K562 (cell line): Measurements from ENCODE around the gene SKIL. TPM values are rescaled to one million over a fixed set of nuclear protein-coding genes. Genes with fewer than 3 reads are reported as not detected.

ENCODE experiments used
- GABPB1 ChIP-seq: sonication (generic); formaldehyde crosslinking; IDR thresholded peaks from 2 replicates; pipeline ENCODE4 v1.8.0; 2022; ENCODE audit warnings: mild to moderate bottlenecking, missing genetic modification reagents
- HNRNPL ChIP-seq: fragments of 200-400 bp; formaldehyde crosslinking; IDR thresholded peaks from 2 replicates; pipeline ENCODE4 v1.6.1; 2017; ENCODE audit warnings: low read depth, mild to moderate bottlenecking, low read length
- SOX6 ChIP-seq: fragments of 450-650 bp; IDR thresholded peaks from 2 replicates; pipeline ENCODE4 v1.6.1; 2014; ENCODE audit warnings: mild to moderate bottlenecking
- TEAD4 ChIP-seq, 2 experiments: sonication (generic) in 1 of 2; formaldehyde crosslinking in 1 of 2; IDR thresholded peaks; 2 replicates each; pipeline versions ENCODE4 v1.6.1 to v1.8.0; 2012 to 2022; ENCODE audit warnings: borderline replicate concordance in 1 of 2, inconsistent platforms in 1 of 2, low read length in 1 of 2, mild to moderate bottlenecking in 1 of 2, missing genetic modification reagents in 1 of 2
- YY1 ChIP-seq, 3 experiments: IDR thresholded peaks; 2 replicates each; pipeline ENCODE4 v1.6.1; 2011; ENCODE audit warnings: low read length in 2 of 3, mild to moderate bottlenecking in 2 of 3, moderate library complexity in 2 of 3, borderline replicate concordance in 1 of 3, control low read depth in 1 of 3, low read depth in 1 of 3; ENCODE audit not compliant: insufficient read depth in 3 of 3, insufficient replicate concordance in 2 of 3, control insufficient read depth in 1 of 3, insufficient read length in 1 of 3; ENCODE audit errors: extremely low read depth in 1 of 3
- polyA plus RNA-seq, 8 experiments: library from polyadenylated mRNA; depleted of rRNA in 4 of 8; stranded (reverse) in 5 of 8; unstranded in 3 of 8; fragments of >200 nt; fragmentation: Nextera tagmentation in 2 of 8; fragmentation: Illumina TruSeq in 1 of 8; extraction: Ambion mirVana in 2 of 8; extraction: Trizol in 1 of 8; gene quantifications; 2 replicates each; pipeline versions ENCODE4 v1.2.1 to v1.2.3, GENCODE V29; 2011 to 2014; ENCODE audit warnings: inconsistent platforms in 1 of 8, missing spikeins in 1 of 8
- total RNA-seq, 7 experiments: library from RNA; depleted of rRNA in 6 of 7; stranded (reverse); fragments of >200 nt in 6 of 7; fragmentation: Illumina TruSeq in 2 of 7; extraction: Trizol in 2 of 7; gene quantifications; 2 replicates each; pipeline versions ENCODE4 v1.2.1 to v1.2.3, GENCODE V29; 2011 to 2021; ENCODE audit warnings: low replicate concordance in 1 of 7
- TF ChIP-seq, protein P1 (sequence below): fragments of 450-650 bp; IDR thresholded peaks from 2 replicates; pipeline ENCODE4 v1.6.1; 2016; ENCODE audit warnings: mild to moderate bottlenecking, moderate library complexity

The SKIL gene
- total and polyA plus RNA-seq, 9 of the 15 experiments (the other 6 are each of a cell fraction or from before 2014, with no cell fraction given) = 4.3 to 19.1 (median 9.7) TPM

DNA sequence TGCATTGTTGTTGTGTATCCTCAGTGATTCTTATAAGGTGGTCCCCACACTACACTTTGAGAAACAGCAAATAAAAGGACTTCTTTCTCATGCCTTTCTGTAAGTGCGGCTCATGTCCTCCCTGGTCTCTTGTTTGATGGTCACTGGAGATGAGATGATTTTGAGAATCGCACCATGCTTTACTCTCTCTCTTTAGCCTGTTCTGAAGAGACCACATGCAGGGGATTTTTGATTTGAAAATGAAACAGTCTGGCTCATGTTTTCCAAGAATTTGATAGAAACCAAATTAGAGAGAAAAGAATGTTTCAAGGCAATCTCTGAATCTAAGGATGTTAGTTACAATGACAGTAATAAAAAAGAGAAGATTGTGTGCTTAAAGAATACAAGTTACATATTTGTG, 79.2 kb downstream of the SKIL start (continued):
- TF ChIP-seq YY1 (IDR thresholded peaks at IDR 0.05; ENCODE audit: borderline replicate concordance in 1 of 3, control insufficient read depth in 1 of 3, extremely low read depth in 1 of 3, insufficient read depth in 3 of 3, insufficient read length in 1 of 3, insufficient replicate concordance in 2 of 3, low read depth in 1 of 3, low read length in 2 of 3) (no peak), TEAD4 (IDR thresholded peaks at IDR 0.05; ENCODE audit: low read length) (no peak), TEAD4 (CRISPR knock-in tag; IDR thresholded peaks at IDR 0.05; ENCODE audit: borderline replicate concordance) (no peak), GABPB1 (CRISPR knock-in tag) (no peak), SOX6 (no peak), HNRNPL (no peak)
- TF ChIP-seq, protein P1, sequence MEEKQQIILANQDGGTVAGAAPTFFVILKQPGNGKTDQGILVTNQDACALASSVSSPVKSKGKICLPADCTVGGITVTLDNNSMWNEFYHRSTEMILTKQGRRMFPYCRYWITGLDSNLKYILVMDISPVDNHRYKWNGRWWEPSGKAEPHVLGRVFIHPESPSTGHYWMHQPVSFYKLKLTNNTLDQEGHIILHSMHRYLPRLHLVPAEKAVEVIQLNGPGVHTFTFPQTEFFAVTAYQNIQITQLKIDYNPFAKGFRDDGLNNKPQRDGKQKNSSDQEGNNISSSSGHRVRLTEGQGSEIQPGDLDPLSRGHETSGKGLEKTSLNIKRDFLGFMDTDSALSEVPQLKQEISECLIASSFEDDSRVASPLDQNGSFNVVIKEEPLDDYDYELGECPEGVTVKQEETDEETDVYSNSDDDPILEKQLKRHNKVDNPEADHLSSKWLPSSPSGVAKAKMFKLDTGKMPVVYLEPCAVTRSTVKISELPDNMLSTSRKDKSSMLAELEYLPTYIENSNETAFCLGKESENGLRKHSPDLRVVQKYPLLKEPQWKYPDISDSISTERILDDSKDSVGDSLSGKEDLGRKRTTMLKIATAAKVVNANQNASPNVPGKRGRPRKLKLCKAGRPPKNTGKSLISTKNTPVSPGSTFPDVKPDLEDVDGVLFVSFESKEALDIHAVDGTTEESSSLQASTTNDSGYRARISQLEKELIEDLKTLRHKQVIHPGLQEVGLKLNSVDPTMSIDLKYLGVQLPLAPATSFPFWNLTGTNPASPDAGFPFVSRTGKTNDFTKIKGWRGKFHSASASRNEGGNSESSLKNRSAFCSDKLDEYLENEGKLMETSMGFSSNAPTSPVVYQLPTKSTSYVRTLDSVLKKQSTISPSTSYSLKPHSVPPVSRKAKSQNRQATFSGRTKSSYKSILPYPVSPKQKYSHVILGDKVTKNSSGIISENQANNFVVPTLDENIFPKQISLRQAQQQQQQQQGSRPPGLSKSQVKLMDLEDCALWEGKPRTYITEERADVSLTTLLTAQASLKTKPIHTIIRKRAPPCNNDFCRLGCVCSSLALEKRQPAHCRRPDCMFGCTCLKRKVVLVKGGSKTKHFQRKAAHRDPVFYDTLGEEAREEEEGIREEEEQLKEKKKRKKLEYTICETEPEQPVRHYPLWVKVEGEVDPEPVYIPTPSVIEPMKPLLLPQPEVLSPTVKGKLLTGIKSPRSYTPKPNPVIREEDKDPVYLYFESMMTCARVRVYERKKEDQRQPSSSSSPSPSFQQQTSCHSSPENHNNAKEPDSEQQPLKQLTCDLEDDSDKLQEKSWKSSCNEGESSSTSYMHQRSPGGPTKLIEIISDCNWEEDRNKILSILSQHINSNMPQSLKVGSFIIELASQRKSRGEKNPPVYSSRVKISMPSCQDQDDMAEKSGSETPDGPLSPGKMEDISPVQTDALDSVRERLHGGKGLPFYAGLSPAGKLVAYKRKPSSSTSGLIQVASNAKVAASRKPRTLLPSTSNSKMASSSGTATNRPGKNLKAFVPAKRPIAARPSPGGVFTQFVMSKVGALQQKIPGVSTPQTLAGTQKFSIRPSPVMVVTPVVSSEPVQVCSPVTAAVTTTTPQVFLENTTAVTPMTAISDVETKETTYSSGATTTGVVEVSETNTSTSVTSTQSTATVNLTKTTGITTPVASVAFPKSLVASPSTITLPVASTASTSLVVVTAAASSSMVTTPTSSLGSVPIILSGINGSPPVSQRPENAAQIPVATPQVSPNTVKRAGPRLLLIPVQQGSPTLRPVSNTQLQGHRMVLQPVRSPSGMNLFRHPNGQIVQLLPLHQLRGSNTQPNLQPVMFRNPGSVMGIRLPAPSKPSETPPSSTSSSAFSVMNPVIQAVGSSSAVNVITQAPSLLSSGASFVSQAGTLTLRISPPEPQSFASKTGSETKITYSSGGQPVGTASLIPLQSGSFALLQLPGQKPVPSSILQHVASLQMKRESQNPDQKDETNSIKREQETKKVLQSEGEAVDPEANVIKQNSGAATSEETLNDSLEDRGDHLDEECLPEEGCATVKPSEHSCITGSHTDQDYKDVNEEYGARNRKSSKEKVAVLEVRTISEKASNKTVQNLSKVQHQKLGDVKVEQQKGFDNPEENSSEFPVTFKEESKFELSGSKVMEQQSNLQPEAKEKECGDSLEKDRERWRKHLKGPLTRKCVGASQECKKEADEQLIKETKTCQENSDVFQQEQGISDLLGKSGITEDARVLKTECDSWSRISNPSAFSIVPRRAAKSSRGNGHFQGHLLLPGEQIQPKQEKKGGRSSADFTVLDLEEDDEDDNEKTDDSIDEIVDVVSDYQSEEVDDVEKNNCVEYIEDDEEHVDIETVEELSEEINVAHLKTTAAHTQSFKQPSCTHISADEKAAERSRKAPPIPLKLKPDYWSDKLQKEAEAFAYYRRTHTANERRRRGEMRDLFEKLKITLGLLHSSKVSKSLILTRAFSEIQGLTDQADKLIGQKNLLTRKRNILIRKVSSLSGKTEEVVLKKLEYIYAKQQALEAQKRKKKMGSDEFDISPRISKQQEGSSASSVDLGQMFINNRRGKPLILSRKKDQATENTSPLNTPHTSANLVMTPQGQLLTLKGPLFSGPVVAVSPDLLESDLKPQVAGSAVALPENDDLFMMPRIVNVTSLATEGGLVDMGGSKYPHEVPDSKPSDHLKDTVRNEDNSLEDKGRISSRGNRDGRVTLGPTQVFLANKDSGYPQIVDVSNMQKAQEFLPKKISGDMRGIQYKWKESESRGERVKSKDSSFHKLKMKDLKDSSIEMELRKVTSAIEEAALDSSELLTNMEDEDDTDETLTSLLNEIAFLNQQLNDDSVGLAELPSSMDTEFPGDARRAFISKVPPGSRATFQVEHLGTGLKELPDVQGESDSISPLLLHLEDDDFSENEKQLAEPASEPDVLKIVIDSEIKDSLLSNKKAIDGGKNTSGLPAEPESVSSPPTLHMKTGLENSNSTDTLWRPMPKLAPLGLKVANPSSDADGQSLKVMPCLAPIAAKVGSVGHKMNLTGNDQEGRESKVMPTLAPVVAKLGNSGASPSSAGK = no peak
- TF ChIP-seq, all 486 proteins: peak for 0
